Testis (tissue), 3 donors: ENCODE data around the gene PTPRG. TPM values are rescaled to one million over a fixed set of nuclear protein-coding genes. Genes with fewer than 3 reads are reported as not detected.

Experiments
- DNase-seq: peaks from one replicate; pipeline ENCODE4 v3.0.0-alpha.2; 2019
- H3K27ac ChIP-seq, 2 donors: fragments of 200-600 bp; sonication (generic); one replicate each; pipeline ENCODE4 v1.5.1; 2019
- H3K27me3 ChIP-seq: fragments of 200-600 bp; sonication (generic); one replicate; pipeline ENCODE4 v1.5.1; 2019
- H3K36me3 ChIP-seq: fragments of 200-600 bp; sonication (generic); one replicate; pipeline ENCODE4 v1.5.1; 2017; ENCODE audit warnings: low read depth; ENCODE audit errors: missing control alignments
- H3K4me1 ChIP-seq: fragments of 200-600 bp; sonication (generic); one replicate; pipeline ENCODE4 v1.5.1; 2019
- H3K4me3 ChIP-seq, 2 donors: fragments of 200-600 bp; sonication (generic); one replicate each; pipeline ENCODE4 v1.5.1; 2017 to 2019
- H3K9me3 ChIP-seq: fragments of 200-600 bp; sonication (generic); one replicate; pipeline ENCODE4 v1.5.1; 2017
- CTCF ChIP-seq, 3 experiments: fragments of 450-650 bp in 2 of 3; fragments of 200-600 bp in 1 of 3; sonication (generic) in 1 of 3; IDR thresholded peaks; one replicate each; pipeline ENCODE4 v1.5.1; 2016 to 2019; ENCODE audit warnings: antibody characterized with exemption in 3 of 3, mild to moderate bottlenecking in 2 of 3, moderate library complexity in 1 of 3
- POLR2A ChIP-seq: fragments of 450-650 bp; IDR thresholded peaks from one replicate; pipeline ENCODE4 v1.6.1; 2017; ENCODE audit warnings: antibody characterized with exemption, mild to moderate bottlenecking, moderate library complexity
- WGBS, 2 donors: methylation state at CpG; one replicate each; pipeline ENCODE4 v1.1.5; 2018; 5-methylcytosine and 5-hydroxymethylcytosine counted together
- intact Hi-C: fragments of 100-400 bp; cut with DNase I; formaldehyde crosslinking; loops from one replicate; pipeline ENCODE4 v1.15.1; 2023; ENCODE audit warnings: low total_unique reads
- polyA plus RNA-seq: library from polyadenylated mRNA; stranded (reverse); fragments of 350-450 nt; fragmentation: Illumina TruSeq; extraction: RNeasy Lipid Tissue Mini Kit (QIAGEN cat#74804); gene quantifications from one replicate; pipeline ENCODE4 v1.2.3, GENCODE V29; 2014; ENCODE audit warnings: low read depth, low replicate concordance; ENCODE audit not compliant: insufficient read depth
- total RNA-seq, 2 donors: library from RNA; depleted of rRNA; stranded (reverse); fragments of >200 nt; gene quantifications; one replicate each; pipeline ENCODE4 v1.2.3, GENCODE V29; 2016

The PTPRG gene
- total and polyA plus RNA-seq, 3 donors from 2014 or later, result 26.3 to 107 (median 75.4) TPM

- Histone ChIP-seq H3K9me3 (no peaks in the 10 kb centered on the region), H3K27ac (no peak overlapping the region), H3K4me1 (peaks cover 9% of the 10 kb centered on the region), H3K36me3 (no peaks in the 10 kb centered on the region), H3K4me3 (no peak overlapping the region), H3K27me3 (no peaks in the 10 kb centered on the region)
- 93 to 94% methylated on average over 6 of the region's 6 CpGs for WGBS, 2 donors
- TF ChIP-seq CTCF (IDR thresholded peaks at IDR 0.05) (no peak), POLR2A (no peak)
- DNase-seq, result no peak
- intact Hi-C loops, result no loop called here
Observed at GRCh38 chr3:61820306-61820992, 259.1 kb downstream of the PTPRG start.

- H3K36me3 ChIP-seq, result no peaks in the 10 kb centered on the region
- no peaks in the 10 kb centered on the region for H3K27me3 ChIP-seq
- H3K4me3 ChIP-seq, result no peak overlapping the region
- 25 to 54% methylated on average over 1 of the region's 1 CpG for WGBS, 2 donors
- intact Hi-C loops, result no loop called here
- DNase-seq, result no peak
- TF ChIP-seq POLR2A (no peak), CTCF (IDR thresholded peaks at IDR 0.05) (no peak)
- H3K9me3 ChIP-seq, result no peaks in the 10 kb centered on the region
- peak overlapping the region in 1 of 2 donors; percentile 52 for H3K27ac ChIP-seq
- peaks cover 9% of the 10 kb centered on the region for H3K4me1 ChIP-seq
Observed at GRCh38 chr3:61821823-61822251, 260.5 kb downstream of the PTPRG start.

GRCh38 chr3:61822588-61822987 is 261.2 kb downstream of the PTPRG start:
- intact Hi-C loops, result no loop called here
- no peak for DNase-seq
- 66 to 77% methylated on average over 2 of the region's 2 CpGs for WGBS, 2 donors
- no peak for TF ChIP-seq POLR2A
- no peak for TF ChIP-seq CTCF (IDR thresholded peaks at IDR 0.05)
- H3K4me1 ChIP-seq, result peaks cover 9% of the 10 kb centered on the region
- H3K4me3 ChIP-seq, result no peak overlapping the region
- no peaks in the 10 kb centered on the region for H3K27me3 ChIP-seq
- H3K36me3 ChIP-seq, result no peaks in the 10 kb centered on the region
- peak overlapping the region in 1 of 2 donors; percentile 52 for H3K27ac ChIP-seq
- no peaks in the 10 kb centered on the region for H3K9me3 ChIP-seq

GRCh38 chr3:61824553-61825135 is 263.3 kb downstream of the PTPRG start:
- H3K36me3 ChIP-seq, result no peaks in the 10 kb centered on the region
- no peak for TF ChIP-seq CTCF (IDR thresholded peaks at IDR 0.05)
- no peaks in the 10 kb centered on the region for H3K27me3 ChIP-seq
- no peaks in the 10 kb centered on the region for H3K9me3 ChIP-seq
- no peak overlapping the region for H3K4me3 ChIP-seq
- no peak overlapping the region for H3K27ac ChIP-seq
- DNase-seq, result no peak
- H3K4me1 ChIP-seq, result peaks cover 14% of the 10 kb centered on the region
- intact Hi-C loops, result no loop called here
- WGBS, 2 donors, result 93 to 96% methylated on average over 2 of the region's 2 CpGs

- Histone ChIP-seq H3K36me3 (no peaks in the 10 kb centered on the region), H3K4me1 (peaks cover 14% of the 10 kb centered on the region), H3K27me3 (no peaks in the 10 kb centered on the region), H3K27ac (no peak overlapping the region), H3K4me3 (no peak overlapping the region), H3K9me3 (no peaks in the 10 kb centered on the region)
- no peak for TF ChIP-seq CTCF (IDR thresholded peaks at IDR 0.05)
- no peak for TF ChIP-seq POLR2A
- 88 to 91% methylated on average over 5 of the region's 5 CpGs for WGBS, 2 donors
- intact Hi-C loops, result no loop called here
- no peak for DNase-seq
Observed at GRCh38 chr3:61826161-61826560, 264.8 kb downstream of the PTPRG start.
